Mesendoderm (in vitro differentiated cells): ENCODE results near the gene CD101.

Experiments used
- DNase-seq: peaks from one replicate; pipeline ENCODE4 v3.0.0; 2013
- H2AK5ac ChIP-seq: 2 replicates; pipeline ENCODE4 v1.6.1; 2013; ENCODE audit warnings: low read length, inconsistent platforms
- H2BK120ac ChIP-seq: 2 replicates; pipeline ENCODE4 v1.6.1; 2013; ENCODE audit warnings: low read depth, mild to moderate bottlenecking, low read length, moderate library complexity, mixed read lengths
- H2BK15ac ChIP-seq: replicated peaks from 2 replicates; pipeline ENCODE4 v1.6.1; 2013; ENCODE audit warnings: low read depth, mild to moderate bottlenecking, moderate library complexity
- H2BK5ac ChIP-seq: 2 replicates; pipeline ENCODE4 v1.6.1; 2013; ENCODE audit warnings: low read length, inconsistent platforms
- H3K18ac ChIP-seq: 2 replicates; pipeline ENCODE4 v1.6.1; 2013; ENCODE audit warnings: mild to moderate bottlenecking, low read length, mixed read lengths
- H3K23ac ChIP-seq: one replicate; pipeline ENCODE4 v1.6.1; 2013; ENCODE audit warnings: low read length
- H3K27ac ChIP-seq: 2 replicates; pipeline ENCODE4 v1.5.1; 2013; ENCODE audit warnings: low read depth, mild to moderate bottlenecking, inconsistent platforms, low read length, moderate library complexity
- H3K27me3 ChIP-seq: 2 replicates; pipeline ENCODE4 v1.6.1; 2013; ENCODE audit warnings: low read length, control low read depth, mild to moderate bottlenecking, inconsistent platforms; ENCODE audit not compliant: insufficient read depth, poor library complexity
- H3K36me3 ChIP-seq: 2 replicates; pipeline ENCODE4 v1.6.1; 2013; ENCODE audit warnings: low read length, inconsistent platforms; ENCODE audit not compliant: control insufficient read depth, insufficient read depth
- H3K4ac ChIP-seq: one replicate; pipeline ENCODE4 v1.6.1; 2013; ENCODE audit warnings: low read depth, mild to moderate bottlenecking, low read length, moderate library complexity
- H3K4me1 ChIP-seq: 2 replicates; pipeline ENCODE4 v1.6.1; 2013; ENCODE audit warnings: low read depth, low read length, inconsistent platforms; ENCODE audit not compliant: control insufficient read depth
- H3K4me2 ChIP-seq: 2 replicates; pipeline ENCODE4 v1.6.1; 2013; ENCODE audit warnings: low read length
- H3K4me3 ChIP-seq: 2 replicates; pipeline ENCODE4 v1.5.1; 2013; ENCODE audit warnings: mild to moderate bottlenecking, low read length
- H3K56ac ChIP-seq: one replicate; pipeline ENCODE4 v1.6.1; 2013; ENCODE audit warnings: low read length
- H3K79me1 ChIP-seq: 2 replicates; pipeline ENCODE4 v1.6.1; 2013; ENCODE audit warnings: low read length, inconsistent platforms
- H3K79me2 ChIP-seq: 2 replicates; pipeline ENCODE4 v1.6.1; 2013; ENCODE audit warnings: mild to moderate bottlenecking, low read length; ENCODE audit not compliant: control insufficient read depth, insufficient read depth
- H3K9ac ChIP-seq: 2 replicates; pipeline ENCODE4 v1.6.1; 2013; ENCODE audit warnings: low read length, inconsistent platforms
- H4K5ac ChIP-seq: one replicate; pipeline ENCODE4 v1.6.1; 2013; ENCODE audit warnings: low read length
- H4K8ac ChIP-seq: one replicate; pipeline ENCODE4 v1.6.1; 2013; ENCODE audit warnings: low read depth, mild to moderate bottlenecking, control low read depth, low read length, moderate library complexity
- WGBS: extraction: QIAGEN DNeasy Blood & Tissue Kit; methylation state at CpG from one replicate; pipeline ENCODE4 v1.1.7; 2013; ENCODE audit warnings: low lambda C conversion rate, missing lambda C conversion rate; ENCODE audit not compliant: insufficient coverage; ENCODE audit errors: extremely low coverage; 5-methylcytosine and 5-hydroxymethylcytosine counted together

Gene CD101

DNA sequence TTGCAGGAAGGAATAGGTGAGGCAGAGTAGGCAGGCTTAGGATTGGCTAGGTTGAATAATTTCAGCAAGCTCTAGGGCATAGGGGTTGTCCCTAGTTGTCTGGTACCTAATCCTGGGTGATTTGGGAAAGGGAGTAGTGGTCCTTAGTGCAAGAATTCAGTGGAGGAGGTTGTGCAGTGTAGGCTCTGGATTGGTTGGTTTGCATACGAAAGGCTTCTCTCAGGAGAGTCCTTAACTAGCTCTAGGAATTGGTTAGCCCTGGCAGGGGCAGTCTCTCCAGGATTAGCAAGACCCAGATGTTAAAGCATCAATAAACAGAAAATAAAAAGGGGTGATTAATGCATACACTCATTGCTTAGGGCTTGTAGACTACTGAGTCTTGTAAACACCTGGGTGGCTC is 9.6 kb upstream of the CD101 start:
- Histone ChIP-seq H3K36me3 (no peaks in the 10 kb centered on the region), H3K27ac (no peak overlapping the region), H3K23ac (no peak overlapping the region), H3K56ac (no peak overlapping the region), H4K5ac (no peak overlapping the region), H4K8ac (no peak overlapping the region), H3K79me1 (no peaks in the 10 kb centered on the region), H2AK5ac (no peak overlapping the region), H3K18ac (no peak overlapping the region), H3K9ac (no peak overlapping the region), H3K79me2 (no peaks in the 10 kb centered on the region), H3K4me3 (no peak overlapping the region), H3K4me2 (no peak overlapping the region), H3K4ac (no peak overlapping the region), H2BK120ac (no peak overlapping the region), H3K4me1 (peaks cover 2% of the 10 kb centered on the region), H2BK15ac (no peak overlapping the region), H2BK5ac (no peak overlapping the region), H3K27me3 (no peaks in the 10 kb centered on the region)
- no peak for DNase-seq
- WGBS, result no CpG with 5 or more reads among the region's 1 CpG

DNA sequence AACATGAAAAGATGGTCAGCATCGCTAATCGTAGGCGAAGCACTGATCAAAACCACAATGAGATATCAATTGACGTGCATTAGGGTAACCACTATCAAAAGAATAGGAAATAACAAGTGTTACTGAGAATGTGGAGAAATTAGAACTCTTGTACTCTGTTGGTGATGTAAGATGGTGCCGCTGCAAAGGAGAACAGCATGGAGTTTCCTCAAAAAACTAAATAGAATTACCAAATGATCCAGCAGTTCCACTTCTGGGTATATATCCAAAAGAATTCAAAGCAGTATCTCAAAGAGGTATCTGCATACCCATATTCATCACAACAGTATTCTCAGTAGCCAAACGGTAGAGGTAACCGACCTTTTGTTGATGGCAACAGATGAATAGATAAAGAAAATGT is 8.3 kb upstream of the CD101 start:
- Histone ChIP-seq H3K4ac (no peak overlapping the region), H3K27me3 (no peaks in the 10 kb centered on the region), H2BK120ac (no peak overlapping the region), H2BK5ac (no peak overlapping the region), H3K18ac (no peak overlapping the region), H4K8ac (no peak overlapping the region), H3K4me1 (peaks cover 2% of the 10 kb centered on the region), H2AK5ac (no peak overlapping the region), H2BK15ac (no peak overlapping the region), H3K9ac (no peak overlapping the region), H3K56ac (no peak overlapping the region), H4K5ac (no peak overlapping the region), H3K79me1 (no peaks in the 10 kb centered on the region), H3K36me3 (no peaks in the 10 kb centered on the region), H3K4me3 (no peak overlapping the region), H3K79me2 (no peaks in the 10 kb centered on the region), H3K4me2 (no peak overlapping the region), H3K27ac (no peak overlapping the region), H3K23ac (no peak overlapping the region)
- no peak for DNase-seq
- no CpG with 5 or more reads among the region's 7 CpGs for WGBS

DNA sequence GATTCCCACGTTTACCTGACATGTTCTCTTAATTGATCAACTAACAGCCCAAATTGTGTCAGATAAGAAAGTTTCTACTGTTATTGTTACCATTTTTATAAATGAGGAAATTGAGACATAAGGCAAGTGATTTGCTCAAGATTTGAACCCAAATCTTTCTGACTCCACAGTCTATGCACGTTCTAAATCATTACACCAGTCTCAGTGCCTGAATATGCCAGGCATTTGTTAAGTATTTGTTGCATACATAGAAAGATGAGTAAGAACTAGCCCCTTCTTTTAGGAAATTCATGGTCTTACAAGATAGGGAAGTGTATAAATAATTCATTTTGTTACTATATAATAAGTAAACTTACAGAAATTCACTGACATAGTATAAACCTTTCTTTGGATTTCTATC is 7.1 kb upstream of the CD101 start:
- Histone ChIP-seq H3K27ac (no peak overlapping the region), H4K8ac (no peak overlapping the region), H3K36me3 (no peaks in the 10 kb centered on the region), H3K18ac (no peak overlapping the region), H4K5ac (no peak overlapping the region), H2BK15ac (no peak overlapping the region), H3K9ac (no peak overlapping the region), H3K4me2 (no peak overlapping the region), H3K4me1 (peaks cover 2% of the 10 kb centered on the region), H3K4me3 (no peak overlapping the region), H3K27me3 (no peaks in the 10 kb centered on the region), H2AK5ac (no peak overlapping the region), H3K79me1 (no peaks in the 10 kb centered on the region), H2BK5ac (no peak overlapping the region), H3K79me2 (no peaks in the 10 kb centered on the region), H3K56ac (no peak overlapping the region), H2BK120ac (no peak overlapping the region), H3K23ac (no peak overlapping the region), H3K4ac (no peak overlapping the region)
- no peak for DNase-seq
- WGBS, result no CpG with 5 or more reads among the region's 2 CpGs

DNA sequence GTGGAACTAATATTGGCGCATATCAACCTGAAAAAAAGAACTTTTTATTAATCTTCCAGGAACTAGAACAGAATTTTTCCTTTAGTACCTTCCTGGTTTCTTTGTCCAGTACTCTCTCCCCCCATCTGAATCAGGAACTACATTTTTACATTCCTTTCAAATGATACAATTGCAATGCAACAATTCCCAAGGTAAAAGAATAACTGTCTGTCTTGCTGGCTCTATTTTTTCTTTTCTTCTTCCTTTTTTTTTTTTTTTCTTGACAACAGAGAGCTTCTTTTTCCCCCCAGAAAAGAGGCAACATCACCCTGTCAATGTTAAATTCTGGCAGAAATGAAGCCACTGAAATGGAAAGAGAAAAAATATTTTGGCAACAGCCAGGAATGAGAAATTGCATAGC is 4.5 kb upstream of the CD101 start:
- H3K79me2 ChIP-seq, result no peaks in the 10 kb centered on the region
- no peak overlapping the region for H4K8ac ChIP-seq
- H3K36me3 ChIP-seq, result no peaks in the 10 kb centered on the region
- no peak overlapping the region for H3K4me3 ChIP-seq
- DNase-seq, result no peak
- H3K56ac ChIP-seq, result no peak overlapping the region
- H2AK5ac ChIP-seq, result no peak overlapping the region
- H3K23ac ChIP-seq, result no peak overlapping the region
- no peak overlapping the region for H3K18ac ChIP-seq
- H3K27me3 ChIP-seq, result no peaks in the 10 kb centered on the region
- no peak overlapping the region for H2BK15ac ChIP-seq
- H3K4me2 ChIP-seq, result no peak overlapping the region
- no peak overlapping the region for H3K4ac ChIP-seq
- no peak overlapping the region for H4K5ac ChIP-seq
- no peaks in the 10 kb centered on the region for H3K4me1 ChIP-seq
- no CpG with 5 or more reads among the region's 1 CpG for WGBS
- no peak overlapping the region for H2BK5ac ChIP-seq
- no peaks in the 10 kb centered on the region for H3K79me1 ChIP-seq
- H3K27ac ChIP-seq, result no peak overlapping the region
- no peak overlapping the region for H2BK120ac ChIP-seq
- H3K9ac ChIP-seq, result no peak overlapping the region

DNA sequence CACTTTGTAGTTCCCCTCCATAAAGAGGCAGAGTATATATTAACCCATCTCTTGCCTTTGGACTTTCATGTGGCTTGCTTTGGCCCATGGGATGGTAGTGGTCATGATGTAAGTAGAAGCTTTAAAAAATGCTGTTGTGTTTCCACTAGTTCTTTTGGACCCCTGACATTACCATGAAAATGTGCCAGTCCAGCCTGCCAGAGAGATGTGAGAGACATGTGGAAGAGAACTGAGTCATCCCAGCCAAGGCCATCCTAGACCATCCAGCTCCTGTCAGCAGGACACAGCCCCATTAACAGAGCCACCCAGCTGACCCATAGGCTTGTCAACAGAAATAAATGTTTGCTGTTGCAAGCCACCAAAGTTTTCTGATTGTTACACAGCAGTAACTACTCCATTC is 3.9 kb upstream of the CD101 start:
- H3K4me2 ChIP-seq, result no peak overlapping the region
- H2BK15ac ChIP-seq, result no peak overlapping the region

DNA sequence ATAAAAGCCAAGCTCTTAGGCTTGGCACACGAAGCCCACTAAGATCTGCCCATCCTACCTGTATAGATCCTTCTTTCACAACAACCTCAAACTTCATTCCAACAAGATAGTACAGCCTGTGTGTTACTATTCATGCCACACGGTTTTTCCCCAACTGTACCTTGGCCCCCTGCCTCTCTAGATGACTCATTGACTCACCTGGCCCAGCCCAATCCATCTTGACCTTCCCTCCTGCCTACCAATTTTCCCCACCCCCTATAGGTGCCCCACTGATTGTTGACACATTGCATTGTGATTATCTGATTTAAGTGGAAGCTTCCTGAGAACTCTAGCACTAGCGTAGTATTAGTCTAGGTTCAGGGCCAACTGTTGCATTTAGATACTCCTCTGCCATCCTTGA is 2.0 kb upstream of the CD101 start:
- H4K8ac ChIP-seq, result no peak overlapping the region
- H3K23ac ChIP-seq, result no peak overlapping the region
- H3K79me2 ChIP-seq, result no peaks in the 10 kb centered on the region
- no peak overlapping the region for H3K4me2 ChIP-seq
- no peaks in the 10 kb centered on the region for H3K36me3 ChIP-seq
- H2BK15ac ChIP-seq, result no peak overlapping the region
- peaks cover 5% of the 10 kb centered on the region for H3K4me1 ChIP-seq
- no peak overlapping the region for H3K18ac ChIP-seq
- H3K9ac ChIP-seq, result no peak overlapping the region
- H3K27me3 ChIP-seq, result no peaks in the 10 kb centered on the region
- no peak overlapping the region for H2BK120ac ChIP-seq
- H3K4me3 ChIP-seq, result no peak overlapping the region
- no peak overlapping the region for H3K56ac ChIP-seq
- no peak overlapping the region for H2BK5ac ChIP-seq
- DNase-seq, result no peak
- no CpG with 5 or more reads among the region's 3 CpGs for WGBS
- no peak overlapping the region for H3K4ac ChIP-seq
- H3K27ac ChIP-seq, result no peak overlapping the region
- no peaks in the 10 kb centered on the region for H3K79me1 ChIP-seq
- H4K5ac ChIP-seq, result no peak overlapping the region
- no peak overlapping the region for H2AK5ac ChIP-seq

More for the DNA sequence above, 3.9 kb upstream of the CD101 start:
- Histone ChIP-seq H4K8ac (no peak overlapping the region), H2AK5ac (no peak overlapping the region), H3K27me3 (no peaks in the 10 kb centered on the region), H3K18ac (no peak overlapping the region), H2BK5ac (no peak overlapping the region), H3K4me3 (no peak overlapping the region), H3K79me2 (no peaks in the 10 kb centered on the region), H3K4ac (no peak overlapping the region), H4K5ac (no peak overlapping the region), H3K23ac (no peak overlapping the region), H3K56ac (no peak overlapping the region), H3K36me3 (no peaks in the 10 kb centered on the region), H2BK120ac (no peak overlapping the region), H3K27ac (no peak overlapping the region), H3K4me1 (no peaks in the 10 kb centered on the region), H3K79me1 (no peaks in the 10 kb centered on the region), H3K9ac (no peak overlapping the region)
- no peak for DNase-seq
